SK-N-SH (cell line): ENCODE data around the gene SMCO2. TPM values are rescaled to one million over a fixed set of nuclear protein-coding genes. Genes with fewer than 3 reads are reported as not detected.

Source experiments
- CTCF ChIA-PET: fragments of 300-600, 350-600 bp; formaldehyde crosslinking; extraction: SDS; loops from one replicate; lab custom pipeline; 2021; lab: Yijun Ruan, JAX
- POLR2A ChIA-PET: fragments of 350-600 bp; sonication (Branson Sonifier 250); formaldehyde crosslinking; extraction: SDS; loops from one replicate; lab custom pipeline; 2020; ENCODE audit warnings: antibody characterized with exemption, inconsistent platforms; lab: Yijun Ruan, JAX
- DNase-seq: peaks from one replicate; pipeline ENCODE4 v3.0.0; 2012
- H2AFZ ChIP-seq: fragments of 200-600 bp; sonication (generic); 2 replicates; pipeline ENCODE4 v1.8.1; 2016; ENCODE audit warnings: antibody characterized with exemption, mild to moderate bottlenecking, low read depth
- H3F3A ChIP-seq: fragments of 200-600 bp; sonication (generic); replicated peaks from 2 replicates; pipeline ENCODE3; 2016; ENCODE audit warnings: antibody characterized with exemption, mild to moderate bottlenecking; ENCODE audit not compliant: insufficient read depth
- H3K27ac ChIP-seq, 2 experiments: fragments of 200-500 bp in 1 of 2; fragments of 200-600 bp in 1 of 2; sonication (Bioruptor generic) in 1 of 2; sonication (generic), shearing (Covaris generic) in 1 of 2; 2 replicates each; pipeline versions ENCODE4 v1.5.1 to v1.6.1; 2014 to 2016; ENCODE audit warnings: low read depth in 2 of 2, inconsistent platforms in 1 of 2, low read length in 1 of 2, mild to moderate bottlenecking in 1 of 2, mixed read lengths in 1 of 2
- H3K27me3 ChIP-seq: fragments of 200-600 bp; sonication (generic), shearing (Covaris generic); 2 replicates; pipeline ENCODE4 v1.6.1; 2016; ENCODE audit warnings: mixed run types; ENCODE audit not compliant: insufficient read depth
- H3K36me3 ChIP-seq, 2 experiments: fragments of 200-500 bp in 1 of 2; fragments of 200-600 bp in 1 of 2; sonication (Bioruptor generic) in 1 of 2; sonication (generic) in 1 of 2; replicated peaks in 1 of 2; 2 replicates each; pipeline versions ENCODE3 to v1.5.1; 2014 to 2016; ENCODE audit warnings: low read length in 1 of 2, mild to moderate bottlenecking in 1 of 2; ENCODE audit not compliant: insufficient read depth in 2 of 2, control insufficient read depth in 1 of 2
- H3K4me1 ChIP-seq, 2 experiments: fragments of 200-500 bp in 1 of 2; fragments of 200-600 bp in 1 of 2; sonication (Bioruptor generic) in 1 of 2; sonication (generic), shearing (Covaris generic) in 1 of 2; 2 replicates each; pipeline versions ENCODE4 v1.5.1 to v1.6.1; 2014 to 2016; ENCODE audit warnings: low read depth in 1 of 2, low read length in 1 of 2, mixed run types in 1 of 2; ENCODE audit not compliant: insufficient read depth in 2 of 2, control insufficient read depth in 1 of 2
- H3K4me2 ChIP-seq: fragments of 200-600 bp; sonication (generic), shearing (Covaris generic); 2 replicates; pipeline ENCODE4 v1.6.1; 2017; ENCODE audit warnings: mixed run types
- H3K4me3 ChIP-seq, 2 experiments: fragments of 200-500 bp in 1 of 2; fragments of 200-600 bp in 1 of 2; sonication (Bioruptor generic) in 1 of 2; sonication (generic), shearing (Covaris generic) in 1 of 2; 2 replicates each; pipeline versions ENCODE4 v1.5.1 to v1.8.1; 2014 to 2016; ENCODE audit warnings: low read depth in 2 of 2, inconsistent platforms in 1 of 2, low read length in 1 of 2, mild to moderate bottlenecking in 1 of 2, mixed read lengths in 1 of 2, moderate library complexity in 1 of 2
- H3K79me2 ChIP-seq: fragments of 200-600 bp; sonication (generic); 2 replicates; pipeline ENCODE4 v1.8.1; 2017; ENCODE audit warnings: mild to moderate bottlenecking; ENCODE audit not compliant: insufficient read depth
- H3K9ac ChIP-seq: fragments of 200-600 bp; sonication (generic); 2 replicates; pipeline ENCODE4 v1.6.1; 2017; ENCODE audit warnings: mixed run types
- H3K9me2 ChIP-seq: fragments of 200-600 bp; sonication (generic); 2 replicates; pipeline ENCODE4 v1.6.1; 2017; ENCODE audit warnings: mixed run types
- H3K9me3 ChIP-seq: fragments of 200-600 bp; sonication (generic); 2 replicates; pipeline ENCODE4 v1.6.1; 2017; ENCODE audit warnings: mixed run types, mild to moderate bottlenecking, moderate library complexity
- H4K20me1 ChIP-seq: fragments of 200-600 bp; sonication (generic); 2 replicates; pipeline ENCODE4 v1.6.1; 2017; ENCODE audit warnings: mild to moderate bottlenecking, mixed run types; ENCODE audit not compliant: insufficient read depth
- CTCF ChIP-seq: fragments of 200-600 bp; sonication (generic); IDR thresholded peaks from 2 replicates; pipeline ENCODE4 v1.6.1; 2017; ENCODE audit warnings: antibody characterized with exemption, mild to moderate bottlenecking, moderate library complexity
- ELF1 ChIP-seq: IDR thresholded peaks from 2 replicates; pipeline ENCODE4 v1.4.0; 2012
- EP300 ChIP-seq, 2 experiments: IDR thresholded peaks; 2 replicates each; pipeline versions ENCODE4 v1.4.0 to v1.6.1; 2012; ENCODE audit warnings: borderline replicate concordance in 1 of 2, low read depth in 1 of 2, low read length in 1 of 2
- GABPA ChIP-seq: IDR thresholded peaks from 2 replicates; pipeline ENCODE4 v1.4.0; 2012; ENCODE audit warnings: low read depth, mild to moderate bottlenecking
- PBX3 ChIP-seq: IDR thresholded peaks from 2 replicates; pipeline ENCODE4; 2012
- POLR2AphosphoS5 ChIP-seq: IDR thresholded peaks from 2 replicates; pipeline ENCODE4 v1.6.1; 2012; ENCODE audit warnings: low read depth, low read length
- RXRA ChIP-seq: IDR thresholded peaks from 2 replicates; pipeline ENCODE4 v1.4.0; 2012; ENCODE audit warnings: low read depth, mild to moderate bottlenecking, borderline replicate concordance
- TCF12 ChIP-seq: IDR thresholded peaks from 2 replicates; pipeline ENCODE4 v1.4.0; 2012
- USF1 ChIP-seq: IDR thresholded peaks from 2 replicates; pipeline ENCODE4 v1.4.0; 2012; ENCODE audit warnings: low read depth, borderline replicate concordance
- YY1 ChIP-seq: IDR thresholded peaks from 2 replicates; pipeline ENCODE4 v1.4.0; 2012; ENCODE audit warnings: low read depth, mild to moderate bottlenecking
- ZBTB33 ChIP-seq: IDR thresholded peaks from 2 replicates; pipeline ENCODE4 v1.4.0; 2012; ENCODE audit warnings: low read depth, borderline replicate concordance
- WGBS: methylation state at CpG from one replicate; pipeline ENCODE4 v1.1.6; 2017; ENCODE audit warnings: low lambda C conversion rate; 5-methylcytosine and 5-hydroxymethylcytosine counted together
- polyA plus RNA-seq, 3 experiments: library from polyadenylated mRNA; depleted of rRNA; stranded (reverse); fragments of >200 nt; gene quantifications; 2 replicates each; pipeline ENCODE4 v1.2.3, GENCODE V29; 2012

SMCO2 gene
- polyA plus RNA-seq, 1 of the 3 experiments (the other 2 are of a cell fraction), result 0.21 TPM

- TF ChIP-seq GABPA (no peak), ELF1 (no peak), YY1 (no peak), POLR2AphosphoS5 (peak; percentile 50; the same call in 1 of the 2 replicates), RXRA (peak; percentile 97), EP300 (IDR thresholded peaks at IDR 0.05; ENCODE audit: borderline replicate concordance in 1 of 2, low read depth in 1 of 2, low read length in 1 of 2) (peak in 1 of 2 experiments; percentile 32; a peak in 1 of 4 replicates), CTCF (no peak), USF1 (no peak), PBX3 (peak; percentile 39)
- TF ChIP-seq, all 33 proteins: peak for 9
Observed at GRCh38 chr12:27549236-27549800, 102.8 kb downstream of the SMCO2 start (continued).

- Histone ChIP-seq H3K9ac (peak overlapping the region; percentile 71), H3K4me2 (peak overlapping the region; percentile 72), H3K27me3 (no peaks in the 10 kb centered on the region), H2AFZ (no peak overlapping the region), H3K27ac (peak overlapping the region; percentile 77 to 99), H3K4me1 (peaks cover 16 to 48% of the 10 kb centered on the region in 2 experiments), H3K9me3 (no peaks in the 10 kb centered on the region), H4K20me1 (no peaks in the 10 kb centered on the region), H3K36me3 (peaks cover 4 to 11% of the 10 kb centered on the region in 2 experiments), H3F3A (peaks cover 41% of the 10 kb centered on the region), H3K9me2 (no peaks in the 10 kb centered on the region), H3K79me2 (peaks cover 98% of the 10 kb centered on the region), H3K4me3 (no peak overlapping the region)
- ChIA-PET CTCF (interaction anchor here (1.4 kb wide), 1 partner anchor 113 kb away, joined by 4 read pairs; no protein-coding TSS in a partner anchor), POLR2A (no interaction called here)
- DNase-seq, result no peak
- 54% methylated on average over 12 of the region's 12 CpGs for WGBS
- TF ChIP-seq ZBTB33, result no peak
- TF ChIP-seq TCF12, result 0 out of 2 replicates have a peak, but pooled peaks have one; percentile 15
Observed at GRCh38 chr12:27549801-27550652, 103.5 kb downstream of the SMCO2 start.
